Measurements from ENCODE around the gene RSU1.

RSU1 gene

GRCh38 chr10:16817125-16818019 lies at the start of gene RSU1:
Gene RSU1, minus strand, starts transcription at chr10:16817424. Its CDS starts 343 bp downstream, at chr10:16817081.
- no peak for TF ChIP-seq CTCF (IDR thresholded peaks at IDR 0.05)
- H3K4me3 ChIP-seq: peak within 1 kb of the TSS; percentile 89
- H3K27ac ChIP-seq: peak within 1 kb of the TSS; percentile 87 to 94
- DNase-seq (ENCODE audit: low spot score): peak; percentile 100

- Histone ChIP-seq H3K27ac (no peak overlapping the region), H3K4me3 (no peak overlapping the region)
- no peak for DNase-seq (ENCODE audit: low spot score)
- TF ChIP-seq CTCF (IDR thresholded peaks at IDR 0.05): no peak
Measured at GRCh38 chr10:16866541-16867275, 49.5 kb upstream of the RSU1 start.

- no peak overlapping the region for H3K27ac ChIP-seq
- H3K4me3 ChIP-seq: no peak overlapping the region
- no peak for DNase-seq (ENCODE audit: low spot score)
- TF ChIP-seq CTCF (IDR thresholded peaks at IDR 0.05): no peak
Measured at GRCh38 chr10:16865766-16866165, 48.5 kb upstream of the RSU1 start.

- no peak for TF ChIP-seq CTCF (IDR thresholded peaks at IDR 0.05)
- H3K4me3 ChIP-seq: no peak overlapping the region
- DNase-seq (ENCODE audit: low spot score): no peak
- no peak overlapping the region for H3K27ac ChIP-seq
Measured at GRCh38 chr10:16863766-16864165, 46.5 kb upstream of the RSU1 start.

- Histone ChIP-seq H3K27ac (no peak overlapping the region), H3K4me3 (no peak overlapping the region)
- no peak for DNase-seq (ENCODE audit: low spot score)
- TF ChIP-seq CTCF (IDR thresholded peaks at IDR 0.05): no peak
Measured at GRCh38 chr10:16857419-16857818, 40.2 kb upstream of the RSU1 start.

GRCh38 chr10:16856567-16856966 lies 39.3 kb upstream of the RSU1 start:
- no peak for TF ChIP-seq CTCF (IDR thresholded peaks at IDR 0.05)
- no peak for DNase-seq (ENCODE audit: low spot score)
- Histone ChIP-seq H3K4me3 (no peak overlapping the region), H3K27ac (no peak overlapping the region)
